Measurements from ENCODE around the gene OSBPL5.

The OSBPL5 gene

GRCh38 chr11:3165152-3165705, at the start of gene OSBPL5:
Gene OSBPL5 (minus strand): TSS chr11:3165310. CDS start chr11:3129148, 36,162 bp downstream.
- DNase-seq (ENCODE audit: low read depth in 2 of 2): peak in 1 of 2 donors; percentile 55

- DNase-seq (ENCODE audit: low read depth in 2 of 2): no peak
Measured at GRCh38 chr11:3214420-3214699, 49.2 kb upstream of the OSBPL5 start.

GRCh38 chr11:3213659-3214419, 48.7 kb upstream of the OSBPL5 start:
- DNase-seq (ENCODE audit: low read depth in 2 of 2): no peak

GRCh38 chr11:3208272-3208671, 43.2 kb upstream of the OSBPL5 start:
- DNase-seq (ENCODE audit: low read depth in 2 of 2): no peak

GRCh38 chr11:3207526-3208189, 42.5 kb upstream of the OSBPL5 start:
- DNase-seq (ENCODE audit: low read depth in 2 of 2): no peak

GRCh38 chr11:3206922-3207204, 41.8 kb upstream of the OSBPL5 start:
- no peak for DNase-seq (ENCODE audit: low read depth in 2 of 2)

GRCh38 chr11:3206156-3206921, 41.2 kb upstream of the OSBPL5 start:
- DNase-seq (ENCODE audit: low read depth in 2 of 2): no peak

- DNase-seq (ENCODE audit: low read depth in 2 of 2): no peak
Measured at GRCh38 chr11:3205261-3206155, 40.4 kb upstream of the OSBPL5 start.

GRCh38 chr11:3204141-3205015, 39.3 kb upstream of the OSBPL5 start:
- DNase-seq (ENCODE audit: low read depth in 2 of 2): no peak

- no peak for DNase-seq (ENCODE audit: low read depth in 2 of 2)
Measured at GRCh38 chr11:3203221-3204043, 38.3 kb upstream of the OSBPL5 start.

GRCh38 chr11:3202759-3203158, 37.6 kb upstream of the OSBPL5 start:
- DNase-seq (ENCODE audit: low read depth in 2 of 2): no peak

GRCh38 chr11:3202305-3202704, 37.2 kb upstream of the OSBPL5 start:
- DNase-seq (ENCODE audit: low read depth in 2 of 2): no peak

- DNase-seq (ENCODE audit: low read depth in 2 of 2): no peak
Measured at GRCh38 chr11:3201677-3202181, 36.6 kb upstream of the OSBPL5 start.

GRCh38 chr11:3201112-3201581, 36.0 kb upstream of the OSBPL5 start:
- DNase-seq (ENCODE audit: low read depth in 2 of 2): no peak

GRCh38 chr11:3200388-3201111, 35.4 kb upstream of the OSBPL5 start:
- no peak for DNase-seq (ENCODE audit: low read depth in 2 of 2)

GRCh38 chr11:3199537-3200295, 34.6 kb upstream of the OSBPL5 start:
- no peak for DNase-seq (ENCODE audit: low read depth in 2 of 2)

- DNase-seq (ENCODE audit: low read depth in 2 of 2): no peak
Measured at GRCh38 chr11:3198815-3199214, 33.7 kb upstream of the OSBPL5 start.

All from stimulated activated CD8-positive, alpha-beta memory T cell treated with anti-CD3 and anti-CD28 coated beads, Interleukin-7, amount 100 ng/mL, for 4 hours (primary cell).